ENCODE data around the gene ARRB1. TPM values are rescaled to one million over a fixed set of nuclear protein-coding genes. Genes with fewer than 3 reads are reported as not detected.
A peak's percentile ranks its signal among the peaks of the same experiment; 100 is the strongest.

The ARRB1 gene
- total RNA-seq, 1 experiment from 2014 or later, result 34.9 TPM

GRCh38 chr11:75246671-75247350, 104.7 kb downstream of the ARRB1 start:
- in situ Hi-C loops (cut with HindIII; ENCODE audit: low pct_unique_long_range_greater_than_20kb, low sequenced_read_pairs), result no loop called here
- DNase-seq (ENCODE audit: low read depth), result no peak

DNA sequence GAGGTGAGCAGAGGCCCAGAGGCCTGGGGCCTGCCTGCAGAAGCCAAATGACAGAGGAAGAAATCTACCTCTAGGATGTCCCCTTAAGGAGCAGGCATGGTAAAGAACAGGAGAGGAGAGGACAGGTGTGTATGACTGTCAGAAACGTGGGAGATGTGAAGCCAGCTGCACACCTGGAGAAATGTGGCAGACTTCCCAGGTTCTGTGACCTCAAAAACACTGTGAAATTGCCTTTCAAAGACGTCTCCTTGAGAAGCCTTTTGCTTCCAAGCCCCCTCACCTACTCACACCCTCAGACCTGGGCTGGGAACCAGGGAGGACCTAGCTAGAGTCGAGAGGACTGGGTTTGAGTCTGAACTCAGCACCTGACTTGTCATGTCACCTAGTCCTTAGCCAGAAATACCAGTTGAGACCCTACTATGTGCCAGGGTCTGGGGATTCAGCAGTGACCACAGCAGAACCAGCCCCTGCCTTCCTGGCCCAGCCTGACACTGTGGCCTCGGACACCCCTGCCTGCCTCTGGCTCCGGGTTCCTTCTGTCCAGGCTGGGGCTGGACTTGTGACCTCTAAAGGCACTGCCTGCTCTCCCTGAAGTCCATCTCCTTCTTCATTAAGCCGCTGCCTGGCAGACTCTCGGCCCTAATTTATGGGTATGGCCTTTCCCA, 105.3 kb downstream of the ARRB1 start:
- in situ Hi-C loops (cut with HindIII; ENCODE audit: low pct_unique_long_range_greater_than_20kb, low sequenced_read_pairs), result no loop called here

GRCh38 chr11:75245356-75246005, 106.0 kb downstream of the ARRB1 start:
- in situ Hi-C loops (cut with HindIII; ENCODE audit: low pct_unique_long_range_greater_than_20kb, low sequenced_read_pairs), result no loop called here
- no peak for DNase-seq (ENCODE audit: low read depth)

More for the DNA sequence above, 105.3 kb downstream of the ARRB1 start:
- DNase-seq (ENCODE audit: low read depth), result no peak

GRCh38 chr11:75244052-75244814, 107.2 kb downstream of the ARRB1 start:
- no peak for DNase-seq (ENCODE audit: low read depth)
- in situ Hi-C loops (cut with HindIII; ENCODE audit: low pct_unique_long_range_greater_than_20kb, low sequenced_read_pairs), result no loop called here

DNA sequence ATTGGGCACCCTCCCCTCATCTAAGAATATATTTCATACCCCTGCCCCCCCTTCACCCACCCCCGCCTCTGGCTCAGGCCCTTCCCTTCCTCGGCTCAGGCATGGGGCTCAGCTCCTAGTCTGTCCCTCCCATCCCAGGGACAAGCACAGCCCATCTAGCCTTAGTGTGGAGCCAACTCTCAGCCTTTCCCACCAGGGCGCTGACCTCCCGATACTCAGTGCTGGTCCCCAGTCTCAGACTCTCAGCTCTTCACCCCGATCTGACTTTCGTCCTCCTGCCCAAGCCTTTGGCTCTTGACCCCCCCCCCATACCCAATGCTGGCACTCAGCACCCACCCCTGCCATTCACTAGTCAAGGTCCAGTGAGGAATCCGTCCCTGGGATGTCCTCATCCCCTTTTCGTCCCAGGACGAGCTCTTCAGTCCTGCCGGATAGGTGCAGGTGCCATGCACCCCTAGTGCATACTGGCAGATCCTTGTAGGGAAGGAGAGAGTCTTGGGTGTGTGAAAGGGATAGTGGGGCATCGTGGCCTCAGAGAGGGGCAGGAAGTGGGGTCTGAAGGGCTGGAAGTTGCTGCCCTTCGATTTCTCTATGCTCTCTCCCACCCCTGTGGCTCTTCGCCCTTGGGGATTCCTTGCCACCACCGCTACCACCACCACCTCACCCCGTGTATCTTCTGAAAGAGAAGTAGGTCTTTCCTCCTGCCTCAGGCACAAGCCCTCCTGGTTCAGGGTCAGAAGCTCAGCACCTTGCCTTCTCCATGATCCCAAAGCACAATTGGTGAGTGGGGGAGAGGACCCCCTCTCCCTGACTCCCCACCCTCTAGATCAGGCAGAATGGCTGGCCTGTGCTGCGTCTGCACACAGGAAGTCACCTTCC, 108.5 kb downstream of the ARRB1 start:
- in situ Hi-C loops (cut with HindIII; ENCODE audit: low pct_unique_long_range_greater_than_20kb, low sequenced_read_pairs), result no loop called here
- no peak for DNase-seq (ENCODE audit: low read depth)

DNA sequence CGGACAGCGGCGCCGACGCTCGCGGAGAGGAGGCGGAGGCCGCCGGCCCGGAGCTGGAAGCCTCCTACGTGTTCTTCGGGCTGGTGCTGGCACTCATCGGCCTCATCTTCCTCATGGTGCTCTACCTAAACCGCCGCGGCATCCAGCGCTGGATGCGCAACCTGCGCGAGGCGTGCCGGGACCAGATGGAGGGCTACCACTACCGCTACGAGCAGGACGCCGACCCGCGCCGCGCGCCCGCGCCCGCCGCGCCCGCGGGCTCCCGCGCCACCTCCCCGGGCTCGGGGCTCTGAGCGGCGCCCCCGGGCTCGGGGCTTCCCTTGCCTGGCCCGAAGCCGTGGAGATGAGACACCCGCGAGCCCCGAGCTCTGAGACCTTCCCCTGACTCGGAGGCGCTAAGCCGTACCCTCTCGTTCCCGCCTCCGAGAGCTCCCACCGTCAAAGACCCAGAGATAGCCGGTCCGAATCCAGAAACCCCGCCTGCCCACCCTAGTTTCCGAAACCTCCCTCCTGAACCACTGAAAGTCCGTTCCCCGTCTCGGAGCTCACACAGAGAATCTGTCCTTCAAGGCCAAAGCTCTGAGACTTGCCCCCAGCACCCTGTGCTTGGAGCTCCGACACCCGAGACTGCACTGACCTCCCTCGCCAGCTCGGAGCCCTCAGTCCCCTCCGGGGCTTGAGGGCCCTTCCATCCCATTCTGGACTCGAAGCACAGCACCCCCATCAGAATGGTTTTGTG, 109.4 kb downstream of the ARRB1 start:
- no peak for DNase-seq (ENCODE audit: low read depth)
- in situ Hi-C loops (cut with HindIII; ENCODE audit: low pct_unique_long_range_greater_than_20kb, low sequenced_read_pairs), result no loop called here

DNA sequence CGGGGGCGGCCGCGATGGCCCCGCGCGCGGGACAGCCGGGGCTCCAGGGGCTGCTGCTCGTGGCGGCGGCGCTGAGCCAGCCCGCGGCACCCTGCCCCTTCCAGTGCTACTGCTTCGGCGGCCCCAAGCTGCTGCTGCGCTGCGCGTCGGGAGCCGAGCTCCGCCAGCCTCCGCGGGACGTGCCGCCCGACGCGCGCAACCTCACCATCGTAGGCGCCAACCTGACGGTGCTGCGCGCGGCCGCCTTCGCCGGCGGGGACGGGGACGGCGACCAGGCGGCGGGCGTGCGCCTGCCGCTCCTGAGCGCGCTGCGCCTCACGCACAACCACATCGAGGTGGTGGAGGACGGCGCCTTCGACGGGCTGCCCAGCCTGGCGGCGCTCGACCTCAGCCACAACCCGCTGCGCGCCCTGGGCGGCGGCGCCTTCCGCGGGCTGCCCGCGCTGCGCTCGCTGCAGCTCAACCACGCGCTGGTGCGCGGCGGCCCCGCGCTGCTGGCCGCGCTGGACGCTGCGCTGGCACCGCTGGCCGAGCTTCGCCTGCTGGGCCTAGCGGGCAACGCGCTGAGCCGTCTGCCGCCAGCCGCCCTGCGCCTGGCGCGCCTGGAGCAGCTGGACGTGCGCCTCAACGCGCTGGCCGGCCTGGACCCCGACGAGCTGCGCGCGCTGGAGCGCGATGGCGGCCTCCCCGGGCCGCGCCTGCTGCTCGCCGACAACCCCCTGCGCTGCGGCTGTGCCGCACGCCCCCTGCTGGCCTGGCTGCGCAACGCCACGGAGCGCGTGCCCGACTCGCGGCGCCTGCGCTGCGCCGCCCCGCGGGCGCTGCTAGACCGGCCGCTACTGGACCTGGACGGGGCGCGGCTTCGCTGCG, 110.2 kb downstream of the ARRB1 start:
- in situ Hi-C loops (cut with HindIII; ENCODE audit: low pct_unique_long_range_greater_than_20kb, low sequenced_read_pairs), result no loop called here
- DNase-seq (ENCODE audit: low read depth), result peak; percentile 84

- in situ Hi-C loops (cut with HindIII; ENCODE audit: low pct_unique_long_range_greater_than_20kb, low sequenced_read_pairs), result no loop called here
- no peak for DNase-seq (ENCODE audit: low read depth)
Measured at GRCh38 chr11:75240311-75241035, 111.0 kb downstream of the ARRB1 start, which contains the start of gene TPBGL. Gene TPBGL, plus strand, starts transcription at chr11:75240774. Its CDS starts 276 bp downstream, at chr11:75241050.

GRCh38 chr11:75239531-75240290, 111.8 kb downstream of the ARRB1 start:
- no peak for DNase-seq (ENCODE audit: low read depth)
- in situ Hi-C loops (cut with HindIII; ENCODE audit: low pct_unique_long_range_greater_than_20kb, low sequenced_read_pairs), result no loop called here

- in situ Hi-C loops (cut with HindIII; ENCODE audit: low pct_unique_long_range_greater_than_20kb, low sequenced_read_pairs), result no loop called here
- no peak for DNase-seq (ENCODE audit: low read depth)
Measured at GRCh38 chr11:75238595-75239440, 112.6 kb downstream of the ARRB1 start.

GRCh38 chr11:75237050-75237449, 114.4 kb downstream of the ARRB1 start:
- in situ Hi-C loops (cut with HindIII; ENCODE audit: low pct_unique_long_range_greater_than_20kb, low sequenced_read_pairs), result no loop called here
- no peak for DNase-seq (ENCODE audit: low read depth)

DNA sequence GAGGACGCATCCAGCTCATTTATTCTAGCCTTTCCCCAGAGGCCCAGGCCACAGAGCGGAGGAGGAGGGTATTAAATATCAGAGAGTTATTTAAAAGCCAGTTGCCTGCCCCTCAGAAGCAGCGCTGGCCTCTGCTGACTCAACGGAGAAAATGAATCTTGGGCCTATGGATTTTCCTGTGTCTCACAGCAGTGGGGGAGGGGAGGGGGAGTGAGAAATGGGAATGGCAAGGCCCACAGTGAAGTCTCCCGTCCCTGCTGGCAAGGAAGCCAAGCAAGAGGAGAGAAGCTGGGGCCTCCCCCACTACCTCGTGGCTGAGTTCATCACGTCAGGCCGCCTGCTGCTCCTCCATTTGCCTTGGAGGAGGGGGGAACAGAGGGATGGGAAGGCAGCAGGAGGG, 115.4 kb downstream of the ARRB1 start:
- no peak for DNase-seq (ENCODE audit: low read depth)

DNA sequence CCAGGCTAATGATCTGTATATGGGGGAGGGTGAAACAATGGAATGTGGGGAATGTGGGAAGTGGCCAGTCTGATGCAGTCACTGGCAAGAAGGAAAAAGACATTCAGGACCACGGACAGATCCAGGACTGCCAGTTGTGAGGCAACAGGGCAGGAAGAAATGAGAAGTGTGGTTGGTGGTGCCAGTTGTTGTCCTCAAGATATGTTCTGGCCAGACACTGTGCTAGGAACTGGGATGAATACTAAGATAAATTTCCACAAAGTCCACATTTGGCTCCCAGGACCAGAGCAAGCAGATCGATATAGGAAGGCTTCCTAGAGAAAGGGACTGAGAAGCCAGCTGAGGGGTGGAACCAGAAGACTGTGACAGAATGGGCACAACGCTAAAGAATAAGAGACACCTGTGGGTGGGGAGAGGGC, 117.7 kb downstream of the ARRB1 start:
- in situ Hi-C loops (cut with HindIII; ENCODE audit: low pct_unique_long_range_greater_than_20kb, low sequenced_read_pairs), result no loop called here
- DNase-seq (ENCODE audit: low read depth), result peak; percentile 55

More for the DNA sequence above, 115.4 kb downstream of the ARRB1 start:
- in situ Hi-C loops (cut with HindIII; ENCODE audit: low pct_unique_long_range_greater_than_20kb, low sequenced_read_pairs), result no loop called here

DNA sequence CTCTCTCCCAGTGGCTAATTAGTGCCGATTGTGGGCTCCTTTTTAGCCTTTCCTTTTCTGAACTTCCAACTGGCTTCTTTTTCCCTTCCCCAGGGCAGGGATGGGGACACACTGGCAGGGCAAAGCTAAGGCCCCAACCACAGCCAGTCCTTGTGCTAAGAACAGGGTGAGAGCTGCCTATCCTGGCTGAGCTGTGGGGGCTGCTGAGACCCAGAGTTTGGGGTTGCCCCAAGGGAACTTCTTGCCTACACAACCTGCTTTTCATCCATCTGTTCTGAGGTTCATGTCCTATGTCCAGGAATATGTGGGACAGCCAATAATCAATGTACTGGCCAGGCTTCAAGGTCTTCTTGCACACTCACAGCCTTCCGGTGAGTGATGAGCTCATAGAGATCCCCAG, 120.8 kb downstream of the ARRB1 start:
- in situ Hi-C loops (cut with HindIII; ENCODE audit: low pct_unique_long_range_greater_than_20kb, low sequenced_read_pairs), result no loop called here

More for the DNA sequence above, 120.8 kb downstream of the ARRB1 start:
- DNase-seq (ENCODE audit: low read depth), result no peak

All from Caki2 (cell line).